WI38 (cell line): ENCODE results near the gene GPR42.
"Not testable (repeated sequence)": the region's sequence is repeated elsewhere in the genome, so short reads cannot be mapped to it uniquely, and the experiment has no call there.

ENCODE experiments used
- H3K4me3 ChIP-seq: 2 replicates; pipeline ENCODE4 v1.5.1; 2011; ENCODE audit warnings: low read depth, mild to moderate bottlenecking, control low read depth, low read length
- TF ChIP-seq, protein P1 (sequence below): IDR thresholded peaks from 2 replicates; pipeline ENCODE4 v1.5.1; 2012; ENCODE audit warnings: low read depth, mild to moderate bottlenecking, control low read depth, low read length

GPR42 gene

GRCh38 chr19:35369522-35369921, 1.3 kb upstream of the GPR42 start:
- H3K4me3 ChIP-seq = no peak overlapping the region
- TF ChIP-seq, protein P1, sequence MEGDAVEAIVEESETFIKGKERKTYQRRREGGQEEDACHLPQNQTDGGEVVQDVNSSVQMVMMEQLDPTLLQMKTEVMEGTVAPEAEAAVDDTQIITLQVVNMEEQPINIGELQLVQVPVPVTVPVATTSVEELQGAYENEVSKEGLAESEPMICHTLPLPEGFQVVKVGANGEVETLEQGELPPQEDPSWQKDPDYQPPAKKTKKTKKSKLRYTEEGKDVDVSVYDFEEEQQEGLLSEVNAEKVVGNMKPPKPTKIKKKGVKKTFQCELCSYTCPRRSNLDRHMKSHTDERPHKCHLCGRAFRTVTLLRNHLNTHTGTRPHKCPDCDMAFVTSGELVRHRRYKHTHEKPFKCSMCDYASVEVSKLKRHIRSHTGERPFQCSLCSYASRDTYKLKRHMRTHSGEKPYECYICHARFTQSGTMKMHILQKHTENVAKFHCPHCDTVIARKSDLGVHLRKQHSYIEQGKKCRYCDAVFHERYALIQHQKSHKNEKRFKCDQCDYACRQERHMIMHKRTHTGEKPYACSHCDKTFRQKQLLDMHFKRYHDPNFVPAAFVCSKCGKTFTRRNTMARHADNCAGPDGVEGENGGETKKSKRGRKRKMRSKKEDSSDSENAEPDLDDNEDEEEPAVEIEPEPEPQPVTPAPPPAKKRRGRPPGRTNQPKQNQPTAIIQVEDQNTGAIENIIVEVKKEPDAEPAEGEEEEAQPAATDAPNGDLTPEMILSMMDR = no peak

DNA sequence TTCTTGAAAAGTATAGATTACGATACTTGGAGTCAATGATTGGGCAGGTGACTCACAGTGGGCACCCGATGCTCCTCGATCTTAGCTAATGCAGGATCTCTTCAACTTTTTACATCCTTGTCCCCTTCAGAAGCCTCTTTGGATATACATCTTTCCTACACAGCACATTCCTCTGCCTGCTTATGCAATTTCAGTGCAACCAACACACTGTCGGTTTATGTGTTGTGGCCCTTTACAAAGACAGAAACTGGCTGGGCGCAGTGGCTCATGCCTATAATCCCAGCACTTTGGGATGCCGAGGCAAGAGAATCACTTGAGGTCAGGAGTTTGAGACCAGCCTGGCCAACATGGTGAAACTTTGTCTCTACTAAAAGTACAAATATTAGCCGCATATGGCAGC, 2.6 kb downstream of the GPR42 start:
- TF ChIP-seq, protein P1 = no peak

GRCh38 chr19:35374031-35374430, 3.2 kb downstream of the GPR42 start:
- H3K4me3 ChIP-seq = not testable (repeated sequence)

More for the DNA sequence above, 2.6 kb downstream of the GPR42 start:
- no peak overlapping the region for H3K4me3 ChIP-seq

- no peak overlapping the region for H3K4me3 ChIP-seq
- TF ChIP-seq, protein P1 = no peak
These were observed 4.8 kb downstream of the GPR42 start for GRCh38 chr19:35375505-35376307.

DNA sequence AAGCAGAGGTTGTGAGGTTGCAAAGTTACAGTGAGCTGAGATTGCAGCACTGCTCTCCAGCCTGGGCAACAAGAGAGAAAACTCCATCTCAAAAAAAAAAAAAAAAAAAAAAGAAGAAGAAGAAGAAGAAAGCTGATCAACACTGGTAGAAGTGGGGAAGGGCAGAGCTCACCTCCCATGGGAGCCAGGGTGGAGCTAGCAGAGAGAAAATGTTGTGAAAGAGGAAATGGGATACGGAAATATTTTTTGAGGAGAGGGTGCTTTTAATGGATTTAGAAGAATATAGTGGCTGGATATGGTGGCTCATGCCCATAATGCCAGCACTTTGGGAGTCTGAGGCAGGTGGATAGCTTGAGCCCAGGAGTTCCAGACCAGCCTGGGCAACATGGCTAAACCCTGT, 6.8 kb downstream of the GPR42 start:
- TF ChIP-seq, protein P1 = no peak
- no peak overlapping the region for H3K4me3 ChIP-seq

DNA sequence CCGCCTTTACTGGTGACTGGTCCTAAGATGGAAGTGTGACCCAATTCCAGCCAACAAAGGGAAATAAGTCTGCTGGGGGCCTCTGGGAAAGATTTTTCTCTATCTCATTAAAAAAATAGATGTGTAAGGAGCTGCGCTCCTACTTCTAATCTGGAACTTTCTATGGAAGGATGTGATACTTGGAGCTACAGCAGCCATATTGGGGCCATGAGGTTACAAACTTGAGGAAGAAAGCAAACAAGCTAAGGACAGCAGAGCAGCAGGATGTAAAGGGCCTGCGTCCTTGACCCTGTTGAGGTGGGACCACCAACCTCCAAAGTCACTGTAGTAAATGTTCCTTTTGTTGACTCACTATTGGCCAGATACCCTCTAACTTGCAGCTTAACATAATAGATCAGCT, 7.5 kb downstream of the GPR42 start:
- no peak overlapping the region for H3K4me3 ChIP-seq
- TF ChIP-seq, protein P1 = no peak

DNA sequence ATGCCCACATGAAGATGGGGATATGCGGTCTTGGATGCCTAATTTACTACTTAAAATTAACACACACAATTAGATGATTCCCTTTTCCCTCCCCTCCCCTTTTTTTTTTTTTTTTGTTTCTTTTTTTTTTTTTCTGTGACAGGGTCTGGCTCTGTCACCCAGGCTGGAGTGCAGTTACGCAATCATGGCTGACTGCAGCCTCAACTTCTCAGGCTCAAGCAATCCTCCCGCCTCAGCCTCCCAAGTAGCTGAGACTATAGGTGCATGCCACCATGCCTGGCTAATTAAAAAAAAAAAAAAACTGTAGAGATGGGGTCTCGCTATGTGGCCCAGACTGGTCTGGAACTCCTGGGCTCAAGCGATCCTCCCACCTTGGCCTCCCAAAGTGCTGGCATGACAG, 8.7 kb downstream of the GPR42 start:
- not testable (repeated sequence) for H3K4me3 ChIP-seq

- H3K4me3 ChIP-seq = no peak overlapping the region
- TF ChIP-seq, protein P1 = no peak
These were observed 9.1 kb downstream of the GPR42 start for GRCh38 chr19:35379992-35380391.
